LNCAP (cell line): Measurements from ENCODE around the gene DNER.

ENCODE experiments used
- TF ChIP-seq, protein P1 (sequence below): fragments of 450-650 bp; IDR thresholded peaks from 2 replicates; pipeline ENCODE4 v1.5.1; 2017; ENCODE audit warnings: mild to moderate bottlenecking

DNER gene

GRCh38 chr2:229488232-229488631 lies 226.1 kb downstream of the DNER start:
- TF ChIP-seq, protein P1, sequence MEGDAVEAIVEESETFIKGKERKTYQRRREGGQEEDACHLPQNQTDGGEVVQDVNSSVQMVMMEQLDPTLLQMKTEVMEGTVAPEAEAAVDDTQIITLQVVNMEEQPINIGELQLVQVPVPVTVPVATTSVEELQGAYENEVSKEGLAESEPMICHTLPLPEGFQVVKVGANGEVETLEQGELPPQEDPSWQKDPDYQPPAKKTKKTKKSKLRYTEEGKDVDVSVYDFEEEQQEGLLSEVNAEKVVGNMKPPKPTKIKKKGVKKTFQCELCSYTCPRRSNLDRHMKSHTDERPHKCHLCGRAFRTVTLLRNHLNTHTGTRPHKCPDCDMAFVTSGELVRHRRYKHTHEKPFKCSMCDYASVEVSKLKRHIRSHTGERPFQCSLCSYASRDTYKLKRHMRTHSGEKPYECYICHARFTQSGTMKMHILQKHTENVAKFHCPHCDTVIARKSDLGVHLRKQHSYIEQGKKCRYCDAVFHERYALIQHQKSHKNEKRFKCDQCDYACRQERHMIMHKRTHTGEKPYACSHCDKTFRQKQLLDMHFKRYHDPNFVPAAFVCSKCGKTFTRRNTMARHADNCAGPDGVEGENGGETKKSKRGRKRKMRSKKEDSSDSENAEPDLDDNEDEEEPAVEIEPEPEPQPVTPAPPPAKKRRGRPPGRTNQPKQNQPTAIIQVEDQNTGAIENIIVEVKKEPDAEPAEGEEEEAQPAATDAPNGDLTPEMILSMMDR: no peak

DNA sequence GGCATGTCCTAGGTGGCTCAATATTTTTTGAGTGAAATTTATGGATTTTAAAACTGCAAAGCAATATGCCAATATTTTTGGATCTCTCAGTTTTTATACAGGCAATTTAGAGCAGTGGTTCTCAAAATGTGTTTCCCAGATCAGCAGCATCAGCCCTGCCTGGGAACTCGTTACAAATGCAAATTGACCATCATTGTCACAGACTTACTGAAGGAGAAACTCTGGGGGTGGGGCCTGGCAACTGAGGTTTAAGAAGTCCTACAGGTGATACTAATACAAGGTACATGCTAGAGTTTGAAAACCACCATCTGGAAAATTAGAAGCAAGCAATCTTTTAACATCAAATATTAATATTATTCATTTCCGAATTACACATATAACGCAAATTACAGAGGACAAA lies 227.7 kb downstream of the DNER start:
- TF ChIP-seq, protein P1: no peak

- TF ChIP-seq, protein P1: no peak
These were observed 228.5 kb downstream of the DNER start for GRCh38 chr2:229485857-229486256.

DNA sequence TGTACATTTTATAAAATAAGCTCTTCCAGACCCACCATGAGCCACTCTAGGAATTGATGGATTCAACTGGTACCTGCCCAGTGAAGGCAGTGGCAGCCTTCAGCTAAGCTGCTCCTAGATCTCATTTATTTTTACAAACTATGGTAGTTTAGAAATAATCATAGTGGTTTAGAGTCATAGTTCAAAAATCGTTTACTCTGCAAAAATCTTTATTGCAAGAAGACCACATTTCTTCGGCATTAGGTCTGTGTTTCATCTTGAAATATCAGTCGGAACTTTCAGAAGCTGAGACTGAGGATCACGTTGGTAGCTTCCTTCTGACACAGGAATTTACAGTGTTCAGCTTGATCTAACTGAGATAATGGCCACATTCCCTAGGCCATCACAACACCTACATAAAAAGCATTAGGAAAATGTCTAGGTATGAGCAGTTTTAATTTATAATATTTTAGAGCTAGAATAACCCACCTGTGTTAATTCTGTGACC lies 237.0 kb downstream of the DNER start:
- TF ChIP-seq, protein P1: no peak

DNA sequence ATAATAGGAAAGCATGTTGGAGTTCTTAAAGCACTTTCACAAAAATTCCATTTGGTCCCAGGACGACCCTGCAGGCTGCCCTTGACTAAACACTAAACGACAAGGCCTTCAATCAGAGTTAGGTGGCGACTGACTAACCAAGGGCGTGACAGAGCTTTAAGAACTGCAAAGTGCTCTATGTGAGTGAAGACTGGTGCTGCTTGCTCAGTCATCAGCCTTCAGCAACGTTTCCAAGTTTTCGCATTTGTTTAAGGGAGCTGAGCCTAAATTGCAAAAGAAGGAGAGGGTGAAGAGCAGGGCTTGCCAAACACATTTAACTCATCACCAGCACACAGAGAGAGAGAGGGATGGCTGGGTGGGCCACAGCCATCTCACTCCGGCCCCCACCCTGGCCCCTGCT lies 238.6 kb downstream of the DNER start:
- TF ChIP-seq, protein P1: no peak

DNA sequence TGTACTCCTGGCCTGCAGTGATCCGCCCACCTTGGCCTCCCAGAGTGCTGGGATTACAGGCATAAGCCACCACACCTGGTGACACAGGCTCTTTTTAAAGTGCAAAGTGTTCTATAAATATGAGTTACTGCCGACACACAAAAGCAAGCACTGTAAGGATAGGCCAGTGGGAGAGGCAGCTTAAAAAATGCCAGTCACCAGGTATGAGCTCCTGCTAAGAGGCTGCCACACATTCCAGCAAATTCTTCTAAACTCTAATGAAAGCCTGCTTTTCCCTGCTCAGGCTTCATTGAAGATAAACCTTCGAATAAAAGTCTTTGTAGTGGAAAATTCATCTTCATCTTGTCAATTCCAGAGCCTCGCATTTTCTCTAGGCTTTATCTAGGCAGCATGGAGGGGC lies 240.2 kb downstream of the DNER start:
- TF ChIP-seq, protein P1: no peak

DNA sequence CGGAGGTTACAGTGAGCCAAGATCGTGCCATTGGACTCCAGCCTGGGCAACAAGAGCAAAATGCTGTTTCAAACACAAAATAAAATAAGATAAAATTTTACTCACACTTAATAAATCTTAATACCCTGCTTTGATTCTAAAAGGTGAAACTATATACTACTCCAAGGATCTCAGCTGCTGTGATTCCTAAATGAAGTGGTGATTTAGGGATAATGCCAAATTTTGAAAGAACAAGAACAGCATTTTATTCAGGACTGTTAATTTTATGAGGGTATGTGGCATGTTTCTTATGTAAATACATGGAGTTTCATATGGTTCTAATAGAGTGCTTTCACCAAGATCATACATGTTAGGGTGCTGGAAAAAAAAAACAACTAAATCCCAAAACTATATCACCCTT lies 243.6 kb downstream of the DNER start:
- TF ChIP-seq, protein P1: no peak

GRCh38 chr2:229467783-229468182 lies 246.6 kb downstream of the DNER start:
- TF ChIP-seq, protein P1: no peak
